8988T (cell line): ENCODE results near the gene DNAI4.
"Not testable (repeated sequence)": the region's sequence is repeated elsewhere in the genome, so short reads cannot be mapped to it uniquely, and the experiment has no call there.

Source experiments
- DNase-seq: peaks from one replicate; pipeline ENCODE4 v3.0.0; 2011

Gene DNAI4

GRCh38 chr1:66924756-66925557, at the start of gene DNAI4, which contains the start of gene MIER1:
Gene DNAI4 (minus strand): TSS chr1:66924856. CDS start chr1:66924831, 25 bp downstream.
Gene MIER1 (plus strand): TSS chr1:66924990. CDS start chr1:66925029, 39 bp downstream.
- peak; percentile 90 for DNase-seq

- DNase-seq, result no peak
Observed at GRCh38 chr1:66968574-66968973, 43.9 kb upstream of the DNAI4 start.

DNA sequence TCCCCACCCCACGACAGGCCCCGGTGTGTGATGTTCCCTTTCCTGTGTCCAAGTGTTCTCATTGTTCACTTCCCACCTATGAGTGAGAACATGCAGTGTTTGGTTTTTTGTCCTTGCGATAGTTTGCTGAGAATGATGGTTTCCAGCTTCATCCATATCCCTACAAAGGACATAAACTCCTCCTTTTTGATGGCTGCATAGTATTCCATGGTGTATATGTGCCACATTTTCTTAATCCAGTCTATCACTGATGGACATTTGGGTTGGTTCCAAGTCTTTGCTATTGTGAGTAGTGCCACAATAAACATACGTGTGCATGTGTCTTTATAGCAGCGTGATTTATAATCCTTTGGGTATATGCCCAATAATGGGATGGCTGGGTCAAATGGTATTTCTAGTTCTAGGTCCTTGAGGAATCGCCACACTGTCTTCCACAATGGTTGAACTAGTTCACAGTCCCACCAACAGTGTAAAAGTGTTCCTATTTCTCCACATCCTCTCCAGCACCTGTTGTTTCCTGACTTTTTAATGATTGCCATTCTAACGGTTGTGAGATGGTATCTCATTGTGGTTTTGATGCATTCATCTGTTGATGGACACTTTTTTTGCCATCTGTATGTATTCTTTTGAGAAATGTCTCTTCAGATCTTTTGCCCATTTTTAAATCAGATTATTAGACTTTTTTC, 41.7 kb upstream of the DNAI4 start:
- DNase-seq, result not testable (repeated sequence)

- no peak for DNase-seq
Observed at GRCh38 chr1:66957938-66958337, 33.3 kb upstream of the DNAI4 start.

- no peak for DNase-seq
Observed at GRCh38 chr1:66954208-66954607, 29.6 kb upstream of the DNAI4 start.

DNA sequence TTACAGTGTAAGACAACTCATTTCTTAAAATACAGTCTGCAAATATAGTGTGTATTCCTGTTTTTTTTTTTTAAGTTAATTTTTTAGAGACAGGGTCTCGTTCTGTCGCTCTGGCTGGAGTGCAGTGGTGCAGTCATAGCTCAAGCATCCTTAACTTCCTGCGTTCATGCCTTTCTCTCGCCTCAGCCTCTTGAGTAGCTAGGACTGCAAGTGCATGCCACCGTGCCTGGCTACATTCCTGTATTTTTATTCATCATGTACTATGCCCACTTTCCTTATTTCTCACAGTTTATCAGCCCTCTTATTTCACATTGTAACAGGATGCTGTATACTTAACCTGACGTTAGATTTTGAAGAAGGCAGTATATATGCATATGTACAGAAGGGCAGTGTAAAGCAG, 26.9 kb upstream of the DNAI4 start:
- no peak for DNase-seq

- no peak for DNase-seq
Observed at GRCh38 chr1:66947267-66947666, 22.6 kb upstream of the DNAI4 start.

GRCh38 chr1:66945316-66945715, 20.7 kb upstream of the DNAI4 start:
- no peak for DNase-seq

DNA sequence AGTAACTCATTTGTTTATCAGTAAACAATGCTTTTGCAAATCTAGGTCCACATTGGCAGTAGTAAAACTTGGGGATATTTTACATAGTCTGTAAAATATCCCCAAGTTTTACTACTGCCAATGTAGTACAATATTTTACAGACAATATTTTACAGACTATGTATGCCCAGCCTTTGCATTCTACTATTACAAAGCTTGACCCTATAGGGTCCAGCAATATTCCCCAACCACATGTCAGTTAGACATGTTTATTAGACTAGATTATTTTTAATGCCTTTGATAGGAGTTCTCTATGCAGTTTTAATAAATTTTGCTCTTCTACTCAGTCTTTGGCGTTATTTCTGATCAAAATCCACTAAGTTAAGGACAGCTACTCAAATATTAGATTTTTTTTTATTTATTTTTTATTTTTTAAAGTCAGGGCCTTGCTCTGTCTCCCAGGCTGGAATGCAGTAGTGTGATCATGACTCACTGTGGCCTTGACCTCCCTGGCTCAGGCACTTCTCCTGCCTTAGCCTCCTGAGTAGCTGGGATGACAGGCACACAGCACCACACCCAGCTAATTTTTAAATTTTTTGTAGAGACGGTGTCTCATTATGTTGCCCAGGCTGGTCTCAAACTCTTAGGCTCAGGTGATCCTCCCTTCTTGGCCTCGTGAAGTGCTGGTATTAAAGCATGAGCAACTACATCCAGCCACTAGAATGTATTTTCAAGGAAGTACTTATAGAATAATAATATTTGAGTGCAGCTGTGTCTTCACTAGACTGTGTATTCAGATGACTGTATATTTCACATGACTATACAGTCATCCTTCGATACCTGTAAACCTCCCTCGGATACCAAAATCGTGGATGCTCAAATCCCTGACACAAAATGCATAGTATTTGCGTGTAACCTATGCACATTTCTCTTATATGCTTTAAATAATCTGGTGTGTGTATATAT, 19.9 kb upstream of the DNAI4 start:
- DNase-seq, result no peak

DNA sequence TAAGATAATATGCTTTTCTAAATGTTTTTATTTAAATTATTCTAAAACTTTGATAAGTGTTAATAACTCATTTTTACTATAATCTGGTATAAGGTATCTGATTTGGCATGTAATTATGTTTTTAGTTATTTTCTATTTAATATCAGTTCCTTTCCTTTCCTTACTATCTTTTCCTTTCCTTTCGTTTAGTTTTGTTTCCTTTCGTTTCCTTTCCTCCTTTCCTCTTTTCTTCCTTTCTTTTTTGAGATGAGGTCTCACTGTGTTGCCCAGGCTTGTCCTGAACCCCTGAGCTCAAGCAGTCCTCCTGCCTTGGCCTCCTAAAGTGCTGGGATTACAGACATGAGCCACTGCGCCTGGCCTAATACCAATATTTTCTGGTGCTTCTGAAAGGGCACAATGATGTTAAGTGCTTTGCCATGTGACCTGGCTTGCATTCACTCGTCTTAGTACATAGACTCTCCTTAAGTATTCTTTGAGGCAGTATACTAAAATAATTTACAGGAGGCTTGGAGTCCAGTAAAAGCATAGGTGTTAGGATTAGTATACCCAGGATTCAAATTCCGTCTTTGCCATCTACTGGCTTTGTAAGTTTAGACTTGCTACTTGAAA, 18.8 kb upstream of the DNAI4 start:
- DNase-seq, result no peak

- no peak for DNase-seq
Observed at GRCh38 chr1:66940981-66941380, 16.3 kb upstream of the DNAI4 start.

DNA sequence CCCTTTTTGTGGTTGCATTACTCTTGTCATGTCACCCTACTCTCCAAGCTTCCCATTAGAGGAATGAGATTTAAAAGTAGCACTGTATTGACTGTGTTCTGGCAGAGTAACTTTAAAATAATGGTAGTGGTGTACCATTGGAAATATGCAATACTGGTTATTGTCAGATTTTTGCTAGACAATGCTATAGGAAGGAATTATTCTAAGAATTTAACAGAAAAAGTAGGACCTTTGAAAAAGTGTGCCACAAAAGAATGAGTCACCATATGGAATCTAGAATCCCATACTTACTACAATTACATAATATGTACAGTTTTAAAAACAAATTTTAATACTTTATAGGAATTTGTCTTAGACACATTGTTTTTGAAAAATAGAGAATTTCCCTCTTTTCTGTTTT, 14.0 kb upstream of the DNAI4 start:
- DNase-seq, result no peak

DNA sequence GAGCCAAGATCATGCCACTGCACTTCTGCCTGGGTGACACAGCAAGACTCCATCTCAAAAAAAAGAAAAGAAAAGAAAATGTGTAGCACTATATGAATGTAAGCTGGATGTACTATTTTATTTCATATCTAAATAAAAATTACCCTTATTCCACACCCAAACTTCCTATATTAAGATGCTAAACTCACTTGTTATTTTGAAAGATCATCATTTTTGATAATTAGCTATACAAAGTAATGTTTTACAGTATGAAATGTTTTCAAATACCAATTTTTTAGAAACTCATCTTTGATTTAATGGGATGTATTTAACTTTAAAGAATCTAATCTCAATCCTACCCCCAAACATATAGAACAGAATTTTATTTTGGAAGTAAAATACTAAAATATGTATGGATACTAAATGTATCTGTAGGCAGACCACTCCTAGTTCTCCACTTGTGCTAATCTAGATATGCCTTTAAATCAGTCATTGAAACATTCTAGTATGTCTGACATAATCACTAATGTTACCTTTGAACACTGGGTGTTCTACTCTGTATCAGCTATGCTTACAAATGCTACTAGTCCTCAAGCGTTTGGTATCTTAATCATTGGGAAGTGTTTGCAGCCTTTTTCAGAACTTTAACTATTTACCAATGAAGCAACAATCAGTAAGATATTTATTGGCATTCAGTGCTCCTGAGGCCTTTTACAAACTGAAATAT, 13.0 kb upstream of the DNAI4 start:
- no peak for DNase-seq

DNA sequence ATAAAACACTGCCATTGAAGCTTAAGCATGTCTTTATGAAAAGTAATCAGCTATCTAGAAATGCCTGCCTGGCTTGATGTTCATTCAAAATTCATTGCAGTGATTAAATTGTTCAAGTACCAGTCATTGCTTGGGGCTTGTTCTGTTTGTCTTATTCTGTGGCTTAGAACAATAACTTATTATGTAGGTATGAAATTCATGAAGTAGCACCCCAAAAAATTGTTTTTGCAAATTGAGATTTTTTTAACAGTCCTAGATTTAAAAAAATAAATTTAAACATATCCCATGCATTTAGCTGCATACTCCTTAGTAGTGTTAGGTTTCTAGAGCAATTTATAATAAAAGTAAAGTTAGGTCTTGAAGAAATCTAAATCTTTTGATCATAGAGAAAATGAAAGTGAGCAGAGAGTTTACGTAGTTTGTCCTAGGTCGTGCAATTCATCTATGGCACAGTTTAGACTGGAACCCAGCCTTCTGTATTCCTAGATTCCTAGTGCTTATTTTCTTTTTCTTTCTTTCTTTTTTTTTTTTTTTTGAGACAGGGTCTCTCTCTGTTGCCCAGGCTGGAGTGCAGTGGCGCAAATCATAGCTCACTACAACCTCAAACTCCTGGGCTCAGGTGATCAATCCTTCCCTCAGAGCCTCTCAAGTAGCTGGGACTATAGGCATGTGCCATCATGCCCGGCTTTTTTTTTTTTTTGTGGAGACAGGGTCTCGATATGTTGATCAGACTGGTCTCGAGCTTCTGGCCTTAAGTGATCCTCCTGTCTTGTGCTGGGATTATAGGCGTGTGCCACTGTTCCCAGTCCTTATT, 9.4 kb upstream of the DNAI4 start:
- DNase-seq, result no peak

DNA sequence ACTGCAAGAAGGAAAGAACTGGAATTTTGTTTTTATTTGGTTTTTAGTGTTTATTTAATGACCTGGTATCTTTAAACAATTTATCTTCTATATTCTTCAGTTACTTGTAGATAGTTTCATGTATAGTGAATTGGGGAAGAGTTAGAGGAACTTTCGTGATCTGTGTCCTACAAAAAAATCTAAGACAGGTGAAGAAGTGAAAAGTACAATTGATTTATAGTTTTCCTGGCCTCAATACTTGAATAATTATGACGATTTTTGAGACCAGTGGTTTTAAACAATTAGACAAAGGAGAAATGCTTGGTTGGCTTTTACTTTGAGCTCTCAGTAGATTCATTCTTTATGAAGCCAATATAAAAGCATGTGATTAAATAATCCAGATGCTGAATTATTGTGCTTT, 7.6 kb upstream of the DNAI4 start:
- DNase-seq, result no peak

DNA sequence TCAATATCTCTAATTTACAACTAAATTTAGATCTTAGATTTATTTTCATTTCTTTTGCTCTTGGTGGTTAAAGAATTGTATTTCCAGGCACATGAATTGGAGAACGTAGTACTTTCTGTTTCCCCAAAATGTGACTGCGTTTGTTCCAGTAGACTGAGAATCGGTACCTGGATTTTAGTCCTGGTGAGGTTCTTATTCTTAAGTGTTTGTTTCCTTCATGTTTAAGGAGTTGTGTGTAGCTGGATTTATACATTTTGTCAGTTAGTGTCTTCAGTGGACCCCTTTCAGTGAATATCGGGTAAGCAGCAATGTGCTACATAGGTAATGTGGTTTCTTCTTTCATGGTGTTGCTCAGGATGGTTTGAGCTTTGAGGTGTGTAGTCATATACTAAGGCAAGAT, 6.9 kb upstream of the DNAI4 start:
- DNase-seq, result no peak

- DNase-seq, result no peak
Observed at GRCh38 chr1:66930823-66931174, 6.1 kb upstream of the DNAI4 start.

GRCh38 chr1:66929999-66930822, 5.6 kb upstream of the DNAI4 start:
- peak; percentile 53 for DNase-seq

DNA sequence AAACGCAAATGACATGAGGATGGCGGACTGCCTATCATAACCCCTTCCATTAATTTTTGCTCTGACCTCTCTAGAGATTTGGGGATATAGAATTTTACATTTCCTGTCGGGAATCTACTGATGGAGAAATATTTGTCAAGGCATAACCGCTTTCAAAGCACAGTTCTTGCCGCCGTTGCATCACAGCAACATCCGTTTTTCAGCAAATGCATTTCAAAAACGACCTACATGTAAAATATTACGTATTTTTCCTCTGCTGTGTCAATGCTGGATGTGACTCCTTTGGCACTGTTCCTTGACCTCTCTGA, 5.0 kb upstream of the DNAI4 start:
- DNase-seq, result no peak

DNA sequence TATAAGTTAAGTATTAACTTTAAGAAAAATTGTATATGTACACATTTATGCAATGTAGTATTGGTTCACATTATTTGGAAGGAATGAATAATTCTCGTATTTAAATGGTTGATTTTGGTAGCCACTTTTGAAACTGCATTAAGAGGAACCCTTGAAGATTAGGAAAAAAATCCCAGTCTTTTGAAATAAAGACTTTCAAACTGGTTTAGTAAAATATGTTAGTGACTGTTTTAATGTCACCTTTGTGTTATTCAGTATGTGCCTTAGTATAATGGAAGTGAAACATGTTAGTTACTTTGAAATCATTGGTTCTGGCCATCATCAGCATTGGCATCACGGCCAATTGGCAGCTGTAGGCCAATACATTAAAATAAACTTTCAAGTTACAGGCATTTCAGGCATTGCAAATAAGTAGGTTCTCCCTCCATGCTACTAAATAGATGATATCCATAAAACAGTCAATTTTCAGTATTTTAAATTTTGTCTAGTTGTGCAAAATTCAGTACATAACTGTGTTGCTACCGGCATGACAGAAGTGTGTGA, 4.6 kb upstream of the DNAI4 start:
- DNase-seq, result no peak
